C4-2B (cell line): ENCODE measurements around the gene TOMM40L.

ENCODE experiments used
- CTCF ChIP-seq: fragments of 450-650 bp; conservative IDR thresholded peaks from 2 replicates; pipeline ENCODE4 v1.5.1; 2017; ENCODE audit warnings: mild to moderate bottlenecking
- ZFX ChIP-seq: fragments of 450-650 bp; IDR thresholded peaks from 2 replicates; pipeline ENCODE4 v1.6.1; 2017

GRCh38 chr1:161200992-161201835 lies 24.6 kb upstream of the TOMM40L start:
- TF ChIP-seq CTCF (no peak), ZFX (no peak)
